ENCODE measurements around the gene KDM4C.

The KDM4C gene

DNA sequence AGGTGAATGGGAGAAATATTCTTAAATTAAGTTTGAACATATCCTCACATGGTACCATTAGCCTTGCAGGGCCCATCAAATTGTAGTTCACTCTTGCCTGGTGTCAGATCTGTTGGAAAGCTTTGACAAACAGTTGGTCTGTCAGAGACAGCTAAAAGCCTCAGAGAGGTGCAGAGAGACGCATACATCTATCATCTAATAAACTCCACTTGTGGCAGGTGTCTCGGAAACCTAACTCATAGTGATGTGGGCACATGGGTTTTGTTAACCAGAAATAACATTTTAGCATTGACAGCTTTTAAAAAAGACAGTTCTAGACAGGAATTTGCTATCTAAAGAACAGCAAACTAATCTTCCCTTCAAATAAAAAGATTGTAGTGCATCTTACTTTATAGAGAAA lies 315.9 kb downstream of the KDM4C start:
- TF ChIP-seq, protein P1, sequence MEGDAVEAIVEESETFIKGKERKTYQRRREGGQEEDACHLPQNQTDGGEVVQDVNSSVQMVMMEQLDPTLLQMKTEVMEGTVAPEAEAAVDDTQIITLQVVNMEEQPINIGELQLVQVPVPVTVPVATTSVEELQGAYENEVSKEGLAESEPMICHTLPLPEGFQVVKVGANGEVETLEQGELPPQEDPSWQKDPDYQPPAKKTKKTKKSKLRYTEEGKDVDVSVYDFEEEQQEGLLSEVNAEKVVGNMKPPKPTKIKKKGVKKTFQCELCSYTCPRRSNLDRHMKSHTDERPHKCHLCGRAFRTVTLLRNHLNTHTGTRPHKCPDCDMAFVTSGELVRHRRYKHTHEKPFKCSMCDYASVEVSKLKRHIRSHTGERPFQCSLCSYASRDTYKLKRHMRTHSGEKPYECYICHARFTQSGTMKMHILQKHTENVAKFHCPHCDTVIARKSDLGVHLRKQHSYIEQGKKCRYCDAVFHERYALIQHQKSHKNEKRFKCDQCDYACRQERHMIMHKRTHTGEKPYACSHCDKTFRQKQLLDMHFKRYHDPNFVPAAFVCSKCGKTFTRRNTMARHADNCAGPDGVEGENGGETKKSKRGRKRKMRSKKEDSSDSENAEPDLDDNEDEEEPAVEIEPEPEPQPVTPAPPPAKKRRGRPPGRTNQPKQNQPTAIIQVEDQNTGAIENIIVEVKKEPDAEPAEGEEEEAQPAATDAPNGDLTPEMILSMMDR (conservative IDR thresholded peaks at IDR 0.05; ENCODE audit: control insufficient read depth, insufficient read depth, low read depth, low read length), result no peak
- H3K4me3 ChIP-seq (ENCODE audit: control insufficient read depth, low read depth, low read length), result no peak overlapping the region
- no peak for DNase-seq (ENCODE audit: low read depth)

DNA sequence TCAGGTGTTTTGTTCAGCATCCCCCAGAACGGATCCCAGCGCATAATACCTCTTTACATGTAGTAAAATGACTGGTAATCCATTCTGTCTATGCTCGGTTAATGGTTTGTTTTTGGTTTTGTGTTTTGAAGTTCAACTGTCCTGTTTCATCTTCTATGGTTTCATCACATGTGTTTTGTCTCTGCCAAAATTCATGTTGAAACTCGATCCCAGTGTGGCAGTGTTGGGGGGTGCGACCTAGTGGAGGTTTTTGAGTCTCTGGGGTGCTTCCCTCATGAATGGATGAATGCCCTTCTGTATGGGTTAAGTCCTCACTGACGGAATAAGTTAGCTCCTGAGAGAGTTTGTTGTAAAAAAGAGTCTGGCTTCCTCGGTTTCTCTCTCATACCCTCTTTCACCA lies 317.4 kb downstream of the KDM4C start:
- TF ChIP-seq, protein P1 (conservative IDR thresholded peaks at IDR 0.05; ENCODE audit: control insufficient read depth, insufficient read depth, low read depth, low read length), result no peak
- H3K4me3 ChIP-seq (ENCODE audit: control insufficient read depth, low read depth, low read length), result no peak overlapping the region
- DNase-seq (ENCODE audit: low read depth), result no peak

DNA sequence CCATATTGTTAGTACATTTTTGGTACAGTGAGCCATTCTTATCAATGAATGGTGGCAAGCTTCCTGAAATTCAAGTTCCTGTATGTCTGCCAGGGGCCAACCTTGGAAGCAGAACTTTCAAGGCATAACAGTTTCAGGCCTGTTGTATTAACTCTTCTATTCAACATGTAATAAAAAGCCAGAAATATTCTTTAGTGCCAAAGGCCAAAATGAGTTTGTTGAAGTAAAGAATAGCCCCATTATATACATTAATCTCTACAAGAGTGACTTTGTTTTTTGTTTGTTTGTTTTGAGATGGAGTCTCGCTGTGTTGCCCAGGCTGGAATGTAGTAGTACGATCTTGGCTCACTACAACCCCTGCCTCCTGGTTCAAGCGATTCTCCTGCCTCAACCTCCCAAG lies 321.3 kb downstream of the KDM4C start:
- DNase-seq (ENCODE audit: low read depth), result no peak
- TF ChIP-seq, protein P1 (conservative IDR thresholded peaks at IDR 0.05; ENCODE audit: control insufficient read depth, insufficient read depth, low read depth, low read length), result no peak
- no peak overlapping the region for H3K4me3 ChIP-seq (ENCODE audit: control insufficient read depth, low read depth, low read length)

DNA sequence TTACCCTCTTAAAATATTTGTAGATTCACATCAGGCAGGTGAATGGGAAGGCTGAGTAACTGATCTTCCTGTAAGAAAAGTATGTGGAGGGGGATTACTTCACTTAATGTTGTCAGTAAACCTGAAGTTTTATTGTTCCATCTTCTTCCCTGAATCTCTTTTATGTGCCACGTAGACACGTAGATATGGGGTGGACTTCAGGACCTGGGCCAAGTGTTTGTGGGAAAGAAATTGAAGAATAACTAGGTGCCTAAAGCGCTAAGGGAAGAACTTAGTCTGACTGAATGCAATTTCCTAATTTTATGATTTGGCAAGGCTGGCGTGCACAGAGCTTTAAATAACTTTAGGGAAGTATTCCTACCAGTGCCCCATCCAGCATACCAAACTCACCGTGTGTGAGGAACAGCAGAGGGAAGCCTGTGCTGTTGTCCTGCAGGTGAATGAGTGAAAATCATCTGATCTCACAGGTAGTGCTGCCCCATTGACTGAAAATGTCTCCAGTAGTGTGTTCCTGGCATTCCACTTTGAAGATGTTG lies 323.4 kb downstream of the KDM4C start:
- no peak for DNase-seq (ENCODE audit: low read depth)
- no peak overlapping the region for H3K4me3 ChIP-seq (ENCODE audit: control insufficient read depth, low read depth, low read length)
- TF ChIP-seq, protein P1 (conservative IDR thresholded peaks at IDR 0.05; ENCODE audit: control insufficient read depth, insufficient read depth, low read depth, low read length), result no peak

DNA sequence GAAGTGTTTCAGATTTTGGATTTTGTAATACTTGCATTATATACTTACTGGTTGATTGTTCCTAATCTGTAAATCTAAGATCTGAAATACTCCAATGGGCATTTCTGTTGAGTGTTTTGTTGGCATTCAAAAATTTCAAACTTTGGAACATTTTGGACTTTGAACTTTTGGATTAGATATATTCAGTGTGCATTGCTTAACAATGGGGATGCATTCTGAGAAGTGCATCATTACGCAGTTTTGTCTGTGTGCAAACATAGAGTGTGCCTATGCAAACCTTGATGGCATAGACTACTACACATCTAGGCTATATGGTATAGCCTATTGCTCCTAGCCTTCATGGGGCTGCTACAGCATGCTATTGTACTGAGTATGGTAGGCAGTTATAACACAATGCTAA lies 325.4 kb downstream of the KDM4C start:
- TF ChIP-seq, protein P1 (conservative IDR thresholded peaks at IDR 0.05; ENCODE audit: control insufficient read depth, insufficient read depth, low read depth, low read length), result no peak

DNA sequence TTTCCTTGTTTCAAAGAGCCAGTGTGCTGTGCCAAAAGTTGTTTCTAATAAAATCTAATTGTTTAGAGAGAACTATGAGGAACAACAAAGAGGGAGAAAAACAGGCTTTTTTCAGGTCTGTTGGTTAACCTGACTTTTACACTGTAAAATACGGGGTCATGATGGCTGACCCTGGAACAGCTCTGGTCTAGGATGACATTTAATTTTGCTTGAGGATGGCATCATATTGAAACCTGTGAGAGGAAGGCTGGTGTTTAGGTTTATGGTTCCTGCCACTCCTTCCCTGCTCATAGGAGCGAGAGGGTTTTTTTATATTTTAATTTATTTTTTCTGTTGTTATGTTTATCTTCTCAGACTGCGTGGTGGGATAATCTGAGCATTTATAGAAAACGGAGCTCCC lies 327.6 kb downstream of the KDM4C start:
- no peak for DNase-seq (ENCODE audit: low read depth)
- TF ChIP-seq, protein P1 (conservative IDR thresholded peaks at IDR 0.05; ENCODE audit: control insufficient read depth, insufficient read depth, low read depth, low read length), result no peak
- H3K4me3 ChIP-seq (ENCODE audit: control insufficient read depth, low read depth, low read length), result no peak overlapping the region

More for the DNA sequence above, 325.4 kb downstream of the KDM4C start:
- no peak for DNase-seq (ENCODE audit: low read depth)
- no peak overlapping the region for H3K4me3 ChIP-seq (ENCODE audit: control insufficient read depth, low read depth, low read length)

DNA sequence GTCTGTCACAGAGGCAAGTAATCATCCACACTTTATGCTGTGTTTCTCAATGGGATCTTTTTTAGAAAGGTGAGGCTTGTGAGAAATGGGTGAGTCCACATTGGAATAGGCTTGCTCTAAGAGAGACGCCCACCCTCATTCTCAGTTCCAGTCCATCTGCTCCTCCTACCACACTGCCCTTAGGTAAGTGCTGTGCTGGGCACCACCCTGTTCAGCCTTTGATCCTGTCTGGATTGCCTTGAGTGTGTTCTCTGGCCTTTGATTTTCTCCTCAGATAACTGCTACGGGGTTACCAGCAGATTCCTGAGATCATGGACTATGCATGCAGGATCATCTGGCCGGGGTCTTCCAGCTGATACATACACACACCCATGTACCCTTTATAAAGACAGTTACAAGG lies 328.6 kb downstream of the KDM4C start:
- no peak for DNase-seq (ENCODE audit: low read depth)
- H3K4me3 ChIP-seq (ENCODE audit: control insufficient read depth, low read depth, low read length), result no peak overlapping the region
- TF ChIP-seq, protein P1 (conservative IDR thresholded peaks at IDR 0.05; ENCODE audit: control insufficient read depth, insufficient read depth, low read depth, low read length), result no peak

Measured in fibroblast of mammary gland (primary cell).